PC-3 (cell line): ENCODE results near the gene LHFPL6.

Source experiments
- EZH2 ChIP-seq: fragments of 300-600 bp; sonication (generic); IDR thresholded peaks from one replicate; pipeline ENCODE4 v1.6.1; 2017; ENCODE audit warnings: antibody characterized with exemption, mild to moderate bottlenecking, low read length; ENCODE audit not compliant: unreplicated experiment
- EZH2phosphoT487 ChIP-seq: fragments of 300-600 bp; sonication (generic); IDR thresholded peaks from 2 replicates; pipeline ENCODE4 v1.6.1; 2018; ENCODE audit warnings: mild to moderate bottlenecking, antibody characterized with exemption, low read length, borderline replicate concordance
- TF ChIP-seq, protein P1 (sequence below): fragments of 300-600 bp; sonication (generic); conservative IDR thresholded peaks from 2 replicates; pipeline ENCODE4 v1.5.1; 2017; ENCODE audit warnings: antibody characterized with exemption, low read depth, mild to moderate bottlenecking, low read length

DNA sequence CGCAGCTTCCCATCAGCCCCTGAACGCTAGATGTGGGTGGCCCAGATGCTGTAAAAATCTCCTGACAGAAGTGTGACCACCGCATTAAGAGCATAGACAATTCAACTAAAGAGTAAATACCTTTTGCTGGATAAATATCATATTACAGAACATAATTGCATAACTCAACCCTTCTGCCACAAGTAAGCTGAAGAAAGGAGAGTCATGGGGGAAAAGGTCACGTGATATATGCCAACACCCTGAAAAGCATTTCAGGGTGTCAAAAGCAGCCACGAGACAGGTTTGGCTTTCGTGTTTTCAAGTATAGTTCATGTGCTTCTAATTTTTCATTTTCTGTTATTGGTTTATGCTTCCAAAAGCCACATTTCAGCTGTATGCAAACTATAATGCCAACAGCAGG, 71.3 kb downstream of the LHFPL6 start:
- TF ChIP-seq, protein P1, sequence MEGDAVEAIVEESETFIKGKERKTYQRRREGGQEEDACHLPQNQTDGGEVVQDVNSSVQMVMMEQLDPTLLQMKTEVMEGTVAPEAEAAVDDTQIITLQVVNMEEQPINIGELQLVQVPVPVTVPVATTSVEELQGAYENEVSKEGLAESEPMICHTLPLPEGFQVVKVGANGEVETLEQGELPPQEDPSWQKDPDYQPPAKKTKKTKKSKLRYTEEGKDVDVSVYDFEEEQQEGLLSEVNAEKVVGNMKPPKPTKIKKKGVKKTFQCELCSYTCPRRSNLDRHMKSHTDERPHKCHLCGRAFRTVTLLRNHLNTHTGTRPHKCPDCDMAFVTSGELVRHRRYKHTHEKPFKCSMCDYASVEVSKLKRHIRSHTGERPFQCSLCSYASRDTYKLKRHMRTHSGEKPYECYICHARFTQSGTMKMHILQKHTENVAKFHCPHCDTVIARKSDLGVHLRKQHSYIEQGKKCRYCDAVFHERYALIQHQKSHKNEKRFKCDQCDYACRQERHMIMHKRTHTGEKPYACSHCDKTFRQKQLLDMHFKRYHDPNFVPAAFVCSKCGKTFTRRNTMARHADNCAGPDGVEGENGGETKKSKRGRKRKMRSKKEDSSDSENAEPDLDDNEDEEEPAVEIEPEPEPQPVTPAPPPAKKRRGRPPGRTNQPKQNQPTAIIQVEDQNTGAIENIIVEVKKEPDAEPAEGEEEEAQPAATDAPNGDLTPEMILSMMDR, result no peak
- TF ChIP-seq EZH2, result no peak
- TF ChIP-seq EZH2phosphoT487, result no peak
